NT2/D1 (cell line): ENCODE data around the gene PSTPIP2.

ENCODE experiments used
- YY1 ChIP-seq: IDR thresholded peaks from 2 replicates; pipeline ENCODE4 v1.6.1; 2011; ENCODE audit not compliant: insufficient read length, insufficient read depth
- ZNF274 ChIP-seq: IDR thresholded peaks from 2 replicates; pipeline ENCODE4 v1.6.1; 2011; ENCODE audit warnings: mild to moderate bottlenecking, low read depth, low read length

DNA sequence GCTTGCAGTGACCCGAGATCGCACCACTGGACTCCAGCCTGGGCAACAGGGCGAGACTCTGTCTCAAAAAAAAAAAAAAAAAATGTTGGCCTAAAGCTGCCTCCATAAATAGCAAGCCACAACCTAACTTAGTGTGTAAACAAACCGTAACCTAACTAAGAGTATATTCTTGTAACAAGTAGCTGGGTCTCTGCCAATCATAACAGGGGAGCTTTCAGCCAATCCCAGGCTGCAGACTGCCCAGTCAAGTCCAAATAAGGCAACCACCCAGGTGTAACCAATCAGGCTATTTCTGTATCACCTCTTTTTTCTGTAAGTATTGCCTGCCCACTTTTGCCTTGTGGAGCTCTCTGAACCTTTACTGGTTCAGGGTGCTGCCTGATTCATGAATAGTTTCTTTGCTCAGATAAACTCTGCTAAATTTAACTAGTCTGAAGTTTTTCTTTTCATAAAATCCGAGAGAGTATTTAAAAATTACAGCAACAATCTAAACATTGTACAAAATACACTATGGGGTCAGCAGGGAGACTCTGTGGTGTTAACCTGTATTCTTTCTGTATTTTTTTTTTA, 4.5 kb downstream of the PSTPIP2 start:
- no peak for TF ChIP-seq YY1
- no peak for TF ChIP-seq ZNF274
